ENCODE measurements around the gene BBIP1. TPM values are rescaled to one million over a fixed set of nuclear protein-coding genes. Genes with fewer than 3 reads are reported as not detected.

BBIP1 gene
- total RNA-seq, 1 experiment from 2014 or later, result 12.7 TPM

Other genes with a start within 250 kb of the BBIP1 start
- 12.5 and 18.5 TPM in 2 replicates for gene PDCD4, start 47.3 kb downstream of the BBIP1 start, total RNA-seq (2014; rRNA removed; shearing (Covaris generic))
- gene SHOC2, start 424 bp upstream of the BBIP1 start, total RNA-seq (2014; rRNA removed; shearing (Covaris generic)), result 6.4 and 7.0 TPM in 2 replicates
- gene ADRA2A, start 157.8 kb upstream of the BBIP1 start, total RNA-seq (2014; rRNA removed; shearing (Covaris generic)), result 16.3 and 20.5 TPM in 2 replicates